OCI-LY7 (cell line): ENCODE data around the gene BTBD9.

Source experiments
- EZH2phosphoT487 ChIP-seq: fragments of 200-600 bp; sonication (generic); IDR thresholded peaks from 2 replicates; pipeline ENCODE4 v1.6.1; 2018; ENCODE audit warnings: low read depth, borderline replicate concordance, mild to moderate bottlenecking, mixed run types, antibody characterized with exemption, low read length, moderate library complexity, mixed read lengths
- TF ChIP-seq, protein P1 (sequence below): fragments of 200-600 bp; sonication (generic); conservative IDR thresholded peaks from 2 replicates; pipeline ENCODE4 v1.5.1; 2014; ENCODE audit warnings: mild to moderate bottlenecking, antibody characterized with exemption, low read length, moderate library complexity, mixed read lengths

DNA sequence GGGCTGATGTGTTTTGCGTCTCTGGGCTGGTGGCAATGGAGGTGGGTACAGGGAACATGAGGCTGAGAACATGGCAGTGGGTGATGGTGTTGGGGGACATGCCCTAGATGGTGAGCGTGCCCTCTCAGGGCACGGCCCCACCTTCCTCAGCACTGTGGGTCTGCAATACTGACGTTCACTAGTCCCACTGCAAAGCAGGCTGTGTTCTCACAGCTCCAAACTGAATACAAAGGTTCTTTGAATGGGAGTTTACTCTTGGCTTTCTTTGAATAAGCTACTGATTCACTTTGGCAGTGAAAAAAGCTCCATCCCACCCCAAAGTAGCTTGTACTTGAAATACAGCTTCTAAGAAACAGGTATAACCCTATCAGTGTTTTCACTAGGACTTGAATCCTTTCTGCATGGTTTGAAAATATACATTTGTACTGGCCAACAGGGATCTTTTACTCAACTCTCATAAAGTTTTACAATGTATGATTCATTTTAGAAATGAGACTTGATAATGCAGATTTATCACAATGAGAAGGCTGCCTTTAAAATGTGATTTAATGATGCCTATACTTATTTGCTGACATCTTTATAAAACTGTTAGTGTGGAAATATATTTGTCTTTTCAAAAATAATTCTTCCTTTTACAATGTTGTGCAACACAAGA is 419.5 kb downstream of the BTBD9 start:
- no peak for TF ChIP-seq EZH2phosphoT487
- TF ChIP-seq, protein P1, sequence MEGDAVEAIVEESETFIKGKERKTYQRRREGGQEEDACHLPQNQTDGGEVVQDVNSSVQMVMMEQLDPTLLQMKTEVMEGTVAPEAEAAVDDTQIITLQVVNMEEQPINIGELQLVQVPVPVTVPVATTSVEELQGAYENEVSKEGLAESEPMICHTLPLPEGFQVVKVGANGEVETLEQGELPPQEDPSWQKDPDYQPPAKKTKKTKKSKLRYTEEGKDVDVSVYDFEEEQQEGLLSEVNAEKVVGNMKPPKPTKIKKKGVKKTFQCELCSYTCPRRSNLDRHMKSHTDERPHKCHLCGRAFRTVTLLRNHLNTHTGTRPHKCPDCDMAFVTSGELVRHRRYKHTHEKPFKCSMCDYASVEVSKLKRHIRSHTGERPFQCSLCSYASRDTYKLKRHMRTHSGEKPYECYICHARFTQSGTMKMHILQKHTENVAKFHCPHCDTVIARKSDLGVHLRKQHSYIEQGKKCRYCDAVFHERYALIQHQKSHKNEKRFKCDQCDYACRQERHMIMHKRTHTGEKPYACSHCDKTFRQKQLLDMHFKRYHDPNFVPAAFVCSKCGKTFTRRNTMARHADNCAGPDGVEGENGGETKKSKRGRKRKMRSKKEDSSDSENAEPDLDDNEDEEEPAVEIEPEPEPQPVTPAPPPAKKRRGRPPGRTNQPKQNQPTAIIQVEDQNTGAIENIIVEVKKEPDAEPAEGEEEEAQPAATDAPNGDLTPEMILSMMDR: no peak
